ENCODE measurements around the gene ABHD17C.
"Not testable (repeated sequence)": the region's sequence is repeated elsewhere in the genome, so short reads cannot be mapped to it uniquely, and the experiment has no call there.

Gene ABHD17C

GRCh38 chr15:80695099-80695910 is at the start of gene ABHD17C:
Gene ABHD17C, plus strand, starts transcription at chr15:80695310. Its CDS starts 120 bp downstream, at chr15:80695430.
- DNase-seq (ENCODE audit: extremely low read depth in 1 of 2, low read depth in 1 of 2): peak in 1 of 2 donors; percentile 14

DNA sequence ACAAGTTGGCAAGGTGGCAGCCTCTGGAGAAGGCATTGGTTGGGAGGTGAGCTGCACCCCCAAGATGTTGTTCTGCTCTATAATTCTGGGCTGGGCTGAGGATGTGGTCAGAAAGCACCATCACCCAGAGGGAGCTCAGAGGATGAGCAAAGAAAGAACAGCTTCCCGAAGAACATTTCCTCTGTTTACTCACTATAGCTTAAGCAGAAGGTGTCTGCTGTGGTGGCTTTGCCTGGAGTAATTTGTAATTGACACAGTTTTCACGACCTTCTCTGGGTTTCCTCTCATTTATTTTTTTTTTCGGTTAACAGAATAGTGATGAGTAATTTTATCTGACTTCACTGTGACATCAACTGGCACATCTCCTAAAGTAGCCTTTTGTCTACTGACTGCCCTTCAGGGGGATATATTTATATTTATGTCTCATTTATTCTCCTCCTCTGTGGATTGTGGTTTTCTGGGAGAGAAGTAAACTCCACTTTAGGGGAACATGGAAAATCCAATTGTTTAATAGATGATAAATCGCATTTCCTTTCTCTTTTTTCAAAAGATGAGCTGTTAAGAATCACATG is 49.5 kb upstream of the ABHD17C start:
- no peak for DNase-seq (ENCODE audit: extremely low read depth in 1 of 2, low read depth in 1 of 2)

- not testable (repeated sequence) for DNase-seq (ENCODE audit: extremely low read depth in 1 of 2, low read depth in 1 of 2)
Observed at GRCh38 chr15:80647424-80647823, 47.7 kb upstream of the ABHD17C start.

- no peak for DNase-seq (ENCODE audit: extremely low read depth in 1 of 2, low read depth in 1 of 2)
Observed at GRCh38 chr15:80654299-80654698, 40.8 kb upstream of the ABHD17C start.

DNA sequence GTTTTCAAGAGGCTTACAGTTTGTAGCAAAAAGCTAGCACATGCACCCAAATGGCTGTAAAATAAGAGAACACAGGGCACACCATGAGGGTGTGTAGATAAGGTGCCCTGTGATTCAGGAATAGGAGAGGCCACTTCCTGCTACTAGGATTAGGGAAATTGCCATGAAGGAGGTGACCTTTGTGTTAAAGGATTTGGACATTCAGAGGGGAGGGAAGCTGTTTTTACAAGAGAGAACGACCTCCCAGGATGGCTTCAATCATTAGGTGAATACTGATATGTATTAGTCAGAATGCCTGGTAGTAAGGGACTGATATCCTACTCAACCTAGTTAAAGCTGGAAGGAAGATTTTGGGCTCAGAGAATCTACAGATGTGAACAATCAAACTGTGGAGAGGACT is 35.7 kb upstream of the ABHD17C start:
- DNase-seq (ENCODE audit: extremely low read depth in 1 of 2, low read depth in 1 of 2): no peak

- DNase-seq (ENCODE audit: extremely low read depth in 1 of 2, low read depth in 1 of 2): no peak
Observed at GRCh38 chr15:80660119-80660518, 35.0 kb upstream of the ABHD17C start.

DNA sequence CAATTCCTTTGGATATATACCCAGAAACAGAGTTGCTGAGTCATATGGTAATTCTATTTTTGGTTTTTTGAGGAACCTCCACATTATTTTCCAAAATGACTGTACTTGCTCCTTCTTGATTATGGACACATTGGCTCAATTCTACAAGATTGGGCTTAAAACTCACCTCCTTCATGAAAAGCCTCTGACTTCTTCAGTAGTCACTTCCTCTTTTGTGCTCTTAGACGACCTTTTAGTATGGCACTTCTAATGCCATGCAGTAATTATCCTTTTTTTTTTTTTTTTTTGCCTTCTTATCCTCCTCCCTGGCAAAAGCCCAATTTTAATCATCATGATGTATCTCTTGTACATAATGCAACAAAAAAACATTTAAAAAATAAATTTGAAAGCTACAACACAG is 33.0 kb upstream of the ABHD17C start:
- DNase-seq (ENCODE audit: extremely low read depth in 1 of 2, low read depth in 1 of 2): no peak

DNA sequence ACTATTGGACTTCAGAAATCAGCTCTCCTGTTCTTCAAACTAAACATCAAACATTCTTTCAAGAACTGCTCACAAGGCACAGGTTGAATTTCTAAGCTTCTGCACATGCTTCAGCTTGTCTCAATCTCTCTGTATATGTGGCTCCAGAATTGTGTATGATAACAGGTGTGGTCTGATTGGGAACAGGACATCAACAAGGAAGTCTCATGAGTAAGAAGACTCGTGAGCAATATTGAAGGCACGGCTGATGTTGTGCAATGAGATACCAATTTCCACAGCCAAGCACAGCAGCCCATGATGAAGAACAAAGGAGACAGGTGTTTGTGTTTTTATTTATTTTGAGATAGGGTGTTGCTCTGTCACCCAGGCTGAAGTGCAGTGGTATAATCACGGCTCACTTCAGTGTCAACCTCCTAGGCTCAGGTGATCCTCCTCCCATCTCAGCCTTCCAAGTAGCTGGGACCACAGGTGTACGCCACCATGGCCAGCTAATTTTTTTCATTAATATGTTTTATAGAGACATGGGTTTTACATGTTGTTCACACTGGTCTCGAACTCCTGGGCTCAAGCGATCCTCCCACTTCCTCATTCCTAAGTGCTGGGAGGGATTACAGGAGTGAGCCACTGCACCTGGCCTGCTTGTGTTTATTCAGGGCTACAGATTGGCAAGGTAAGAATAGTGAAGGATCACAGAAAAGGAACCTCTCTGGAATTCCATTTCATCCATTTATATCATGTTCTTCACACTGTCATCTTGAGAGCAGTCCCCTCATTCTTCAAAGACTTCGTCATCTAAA is 32.2 kb upstream of the ABHD17C start:
- no peak for DNase-seq (ENCODE audit: extremely low read depth in 1 of 2, low read depth in 1 of 2)

DNA sequence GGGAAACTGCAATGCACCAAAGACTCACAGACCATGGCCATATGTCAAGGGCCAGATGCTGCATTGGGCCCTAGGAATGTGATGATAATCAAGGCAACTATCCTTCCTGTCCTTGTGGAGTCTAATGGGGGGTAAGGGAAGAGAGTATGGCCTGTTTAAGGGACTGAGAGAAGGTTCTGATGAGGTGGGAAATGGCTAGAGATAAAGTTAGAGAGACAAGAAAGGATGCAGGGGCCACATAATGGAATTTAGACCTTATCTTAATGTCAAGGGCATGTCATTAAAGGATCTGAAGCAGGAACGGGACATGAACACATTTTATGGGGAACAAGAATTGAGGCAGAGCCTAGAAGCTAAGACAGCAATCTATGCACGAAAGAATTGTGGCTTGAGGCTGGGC is 30.0 kb upstream of the ABHD17C start:
- no peak for DNase-seq (ENCODE audit: extremely low read depth in 1 of 2, low read depth in 1 of 2)

- no peak for DNase-seq (ENCODE audit: extremely low read depth in 1 of 2, low read depth in 1 of 2)
Observed at GRCh38 chr15:80667936-80668335, 27.2 kb upstream of the ABHD17C start.

DNA sequence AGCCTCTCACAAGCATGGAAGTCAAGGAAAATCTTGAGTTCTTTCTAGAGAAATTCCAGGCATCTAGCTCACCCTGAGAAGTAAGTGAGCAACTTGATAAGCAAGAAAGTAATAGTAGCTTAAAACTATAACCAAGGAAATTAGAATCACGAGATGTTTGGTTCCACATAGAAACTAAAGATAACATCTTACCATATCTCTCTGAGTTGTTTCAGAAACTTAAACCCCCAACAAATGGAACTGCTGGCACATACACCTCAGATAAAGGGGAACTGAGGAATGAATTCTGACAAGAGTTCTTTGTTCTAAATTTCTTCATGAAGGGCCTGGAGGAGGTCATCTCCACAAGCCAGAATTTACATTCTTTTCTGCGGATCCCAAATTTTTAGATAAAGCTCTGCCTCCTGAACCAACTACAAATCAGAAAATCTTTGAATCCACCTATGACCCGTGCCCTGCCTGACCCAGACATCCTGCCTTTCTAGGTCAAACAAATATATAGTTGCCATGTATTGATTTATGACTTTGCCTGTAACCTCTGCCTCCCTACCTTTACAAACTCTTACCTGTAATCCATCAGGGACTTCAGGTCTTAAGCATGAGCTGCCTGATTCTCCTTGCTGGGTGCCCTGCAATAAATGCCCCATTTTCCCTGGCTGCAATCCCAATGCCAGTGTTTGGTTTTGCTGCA is 26.4 kb upstream of the ABHD17C start:
- DNase-seq (ENCODE audit: extremely low read depth in 1 of 2, low read depth in 1 of 2): no peak

GRCh38 chr15:80669663-80670273 is 25.3 kb upstream of the ABHD17C start:
- DNase-seq (ENCODE audit: extremely low read depth in 1 of 2, low read depth in 1 of 2): no peak

DNA sequence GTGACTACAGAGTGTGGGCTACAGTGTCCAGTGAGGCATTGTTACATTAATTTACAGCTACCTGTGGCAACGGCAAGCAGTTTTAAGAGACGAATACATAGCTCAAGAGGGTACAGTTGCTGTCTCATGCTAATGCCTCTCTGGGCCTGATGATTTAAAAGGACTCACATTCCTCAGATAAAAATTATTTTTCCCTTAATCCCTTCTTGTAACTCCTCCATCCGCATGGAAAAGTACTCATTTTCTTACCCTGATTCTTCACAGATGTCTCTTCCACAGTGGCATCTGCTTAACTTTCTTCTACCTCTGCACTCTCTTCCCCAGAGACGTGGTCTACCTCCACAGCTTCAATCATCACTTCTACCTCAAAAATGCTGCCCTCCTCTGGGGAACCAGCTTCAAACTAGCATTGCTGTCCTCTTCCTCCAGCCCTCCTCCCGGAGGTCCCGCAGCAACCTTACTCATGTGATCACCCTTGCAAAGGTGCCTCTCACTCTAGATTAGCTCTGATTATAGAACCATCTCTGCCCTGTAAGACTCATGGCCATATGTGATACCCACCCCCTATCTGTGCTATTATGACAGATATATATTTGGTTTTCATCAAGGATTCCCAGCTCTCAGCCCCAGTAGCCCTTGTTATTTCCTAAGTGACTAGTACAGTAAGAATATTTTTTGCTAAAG is 21.4 kb upstream of the ABHD17C start:
- no peak for DNase-seq (ENCODE audit: extremely low read depth in 1 of 2, low read depth in 1 of 2)

GRCh38 chr15:80674245-80674614 is 20.9 kb upstream of the ABHD17C start:
- DNase-seq (ENCODE audit: extremely low read depth in 1 of 2, low read depth in 1 of 2): no peak

DNA sequence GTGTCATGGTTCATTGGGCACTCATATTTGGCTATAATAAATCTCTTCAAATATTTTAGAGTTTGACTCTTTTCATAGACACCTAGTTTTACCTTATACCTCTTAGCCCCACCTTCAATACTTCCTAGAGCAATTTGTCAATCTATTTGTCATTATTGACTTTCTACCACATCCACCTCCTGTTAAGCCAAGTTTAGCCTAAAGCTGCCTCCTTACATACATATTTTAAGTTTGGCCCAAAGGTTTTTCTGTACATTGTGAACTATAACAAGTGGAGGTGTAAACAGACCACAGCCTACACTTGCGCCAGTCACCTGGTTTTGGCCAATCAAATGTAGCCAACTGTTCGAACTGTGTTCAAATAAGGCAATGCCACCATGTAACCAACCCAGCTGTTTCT is 18.1 kb upstream of the ABHD17C start:
- no peak for DNase-seq (ENCODE audit: extremely low read depth in 1 of 2, low read depth in 1 of 2)

DNA sequence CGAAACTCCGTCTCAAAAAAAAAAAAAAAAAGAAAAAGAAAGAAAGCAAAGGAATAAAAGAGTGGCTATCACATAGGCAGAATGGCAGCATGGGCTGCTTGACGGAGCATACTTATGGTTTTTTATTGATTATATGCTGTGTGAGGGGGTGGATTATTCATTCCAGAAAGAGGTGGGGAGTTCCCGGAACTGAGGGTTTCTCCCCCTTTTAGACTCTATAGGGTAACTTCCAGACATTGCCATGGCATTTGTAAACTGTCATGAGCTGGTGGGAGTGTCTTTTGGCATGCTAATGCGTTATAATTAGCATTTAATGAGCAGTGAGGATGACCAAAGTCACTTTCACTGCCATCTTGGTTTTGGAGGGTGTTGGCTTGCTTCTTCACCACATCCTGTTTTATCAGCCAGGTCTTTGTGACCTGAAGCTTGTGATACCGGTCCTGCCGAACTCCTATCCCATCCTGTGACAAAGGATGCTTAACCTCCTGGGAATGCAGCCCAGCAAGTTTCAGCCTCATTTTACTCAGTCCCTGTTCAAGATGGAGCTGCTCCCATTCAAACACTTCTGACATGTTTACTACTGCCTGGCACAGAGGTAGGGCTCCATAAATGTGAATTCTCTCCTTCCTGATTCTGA is 15.8 kb upstream of the ABHD17C start:
- DNase-seq (ENCODE audit: extremely low read depth in 1 of 2, low read depth in 1 of 2): no peak

DNA sequence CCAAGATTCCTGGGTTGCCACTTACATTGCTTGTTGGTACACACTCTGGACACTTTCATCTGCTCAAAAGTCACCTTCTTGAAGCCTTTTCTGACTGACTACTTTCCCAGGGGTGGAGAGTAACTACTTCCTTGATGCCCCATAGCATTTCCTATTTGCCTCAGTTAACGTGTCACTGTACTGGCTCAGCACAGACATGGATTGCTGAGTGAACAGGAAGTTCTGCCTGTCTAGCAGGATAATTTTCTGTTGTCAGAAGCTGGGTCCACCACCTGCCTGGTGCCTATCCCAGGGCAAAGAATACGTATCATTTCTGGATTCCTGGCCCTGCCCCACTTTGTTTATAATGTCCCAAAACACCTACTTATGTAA is 15.3 kb upstream of the ABHD17C start:
- DNase-seq (ENCODE audit: extremely low read depth in 1 of 2, low read depth in 1 of 2): no peak

DNA sequence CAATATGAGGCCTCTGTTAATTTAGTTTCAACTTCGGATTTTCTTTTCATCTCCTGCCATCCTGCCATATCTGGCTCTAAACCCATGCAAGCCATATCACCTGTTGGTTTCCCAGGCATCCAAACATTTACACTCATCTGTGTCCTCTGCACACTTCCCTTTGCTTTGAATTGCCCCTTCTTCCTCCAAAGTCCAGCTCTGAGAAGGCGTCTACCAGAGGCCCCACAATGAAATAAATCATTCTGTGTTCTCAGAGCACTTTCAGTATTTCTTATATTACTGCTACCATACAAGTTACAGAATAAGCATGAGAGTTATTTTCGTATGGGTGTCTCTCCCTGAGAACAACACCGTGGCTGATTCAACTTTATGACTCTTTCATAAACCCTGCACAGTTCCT is 12.9 kb upstream of the ABHD17C start:
- DNase-seq (ENCODE audit: extremely low read depth in 1 of 2, low read depth in 1 of 2): no peak

- DNase-seq (ENCODE audit: extremely low read depth in 1 of 2, low read depth in 1 of 2): no peak
Observed at GRCh38 chr15:80684697-80685096, 10.4 kb upstream of the ABHD17C start.

GRCh38 chr15:80685628-80686027 is 9.5 kb upstream of the ABHD17C start:
- no peak for DNase-seq (ENCODE audit: extremely low read depth in 1 of 2, low read depth in 1 of 2)
